Measurements from ENCODE around the gene DDX10.

The DDX10 gene

DNA sequence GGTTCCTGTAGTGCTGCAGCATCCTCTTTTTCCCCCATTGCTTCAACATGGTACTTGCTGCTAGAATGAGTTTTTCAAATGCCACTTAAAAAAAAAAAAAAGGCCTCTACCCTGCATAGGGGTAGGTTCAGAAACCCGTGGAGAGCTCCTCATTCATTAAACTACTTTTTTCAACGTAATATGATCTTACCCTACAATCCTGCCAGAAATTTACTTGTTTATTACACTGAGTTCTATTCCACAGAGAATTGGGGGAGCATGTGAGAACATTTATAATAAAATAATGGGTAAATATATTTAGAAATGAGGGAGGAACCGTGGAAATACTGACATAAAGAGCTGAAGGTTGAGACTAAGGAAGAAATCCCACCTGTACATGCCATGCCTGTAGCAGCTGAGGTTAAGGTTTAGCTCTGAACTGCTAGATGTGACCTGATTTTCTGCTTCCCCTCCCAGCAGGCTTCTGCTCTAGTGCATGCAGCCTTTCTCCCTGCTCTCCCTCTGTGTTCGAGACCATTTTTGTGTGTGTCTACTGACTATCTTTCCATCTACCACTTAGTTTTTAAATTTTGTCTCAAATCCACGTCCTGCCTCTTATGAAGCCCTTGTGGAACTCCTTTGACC lies 225.7 kb downstream of the DDX10 start:
- Histone ChIP-seq H4K8ac (ENCODE audit: low read depth, low read length) (no peak overlapping the region), H4K12ac (ENCODE audit: low read depth, low read length) (no peak overlapping the region), H2AFZ (ENCODE audit: insufficient read depth, low read length, poor library complexity) (no peak overlapping the region), H3K36me3 (ENCODE audit: control insufficient read depth in 1 of 2, insufficient read depth in 2 of 2, low read length in 2 of 2) (peaks cover 0 to 2% of the 10 kb centered on the region in 2 experiments), H3K4me2 (ENCODE audit: low read length) (no peak overlapping the region), H3K14ac (ENCODE audit: low read length) (no peak overlapping the region), H3K4me1 (ENCODE audit: control insufficient read depth in 1 of 2, insufficient read depth in 2 of 2, low read length in 2 of 2) (peaks cover 6% of the 10 kb centered on the region in 2 experiments), H2BK5ac (ENCODE audit: low read depth, low read length, poor library complexity) (no peak overlapping the region), H3K79me2 (ENCODE audit: control insufficient read depth, insufficient read depth, low read length, poor library complexity) (no peaks in the 10 kb centered on the region), H3K4me3 (ENCODE audit: low read depth, low read length) (no peak overlapping the region), H3K18ac (ENCODE audit: low read length) (no peak overlapping the region), H3K4ac (ENCODE audit: low read depth, low read length) (no peak overlapping the region), H4K91ac (ENCODE audit: low read depth, low read length) (no peak overlapping the region), H3K9me3 (ENCODE audit: insufficient read depth, low read depth, low read length) (no peaks in the 10 kb centered on the region), H2BK120ac (ENCODE audit: insufficient read depth, low read length, poor library complexity) (no peak overlapping the region), H3K23ac (ENCODE audit: low read length) (no peak overlapping the region), H3K27ac (ENCODE audit: low read depth, low read length) (no peak overlapping the region), H2AK5ac (ENCODE audit: low read length) (no peak overlapping the region), H3K27me3 (ENCODE audit: insufficient read depth, low read length) (no peaks in the 10 kb centered on the region), H3K9ac (ENCODE audit: low read length) (no peak overlapping the region), H2BK12ac (ENCODE audit: low read length) (no peak overlapping the region), H3K79me1 (ENCODE audit: low read length) (peaks cover 2% of the 10 kb centered on the region)
- WGBS (ENCODE audit: extremely low coverage, insufficient coverage, insufficient read length), result 100% methylated on average over 1 of the region's 5 CpGs
- DNase-seq, result no peak

DNA sequence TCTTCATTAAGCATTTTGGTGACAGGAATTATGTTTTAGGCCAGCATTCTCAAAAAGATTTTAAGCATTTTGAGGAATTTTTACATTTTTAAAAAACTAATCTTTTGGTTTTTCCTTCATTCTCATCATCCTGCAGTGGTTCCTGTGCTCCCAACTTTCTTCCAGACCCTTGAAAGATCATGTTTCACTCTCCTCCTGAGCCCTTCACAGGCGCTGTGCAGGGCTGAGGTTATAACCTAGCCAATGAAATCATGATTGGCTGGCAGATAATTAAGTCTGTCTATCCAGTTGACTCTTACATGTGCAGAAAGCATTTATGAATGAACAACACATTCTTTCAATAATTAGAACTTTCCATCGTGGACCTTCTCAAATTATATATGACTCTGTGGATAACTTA lies 226.3 kb downstream of the DDX10 start:
- H2BK120ac ChIP-seq (ENCODE audit: insufficient read depth, low read length, poor library complexity), result no peak overlapping the region
- no peak overlapping the region for H3K18ac ChIP-seq (ENCODE audit: low read length)
- H2AFZ ChIP-seq (ENCODE audit: insufficient read depth, low read length, poor library complexity), result no peak overlapping the region
- H4K8ac ChIP-seq (ENCODE audit: low read depth, low read length), result no peak overlapping the region
- DNase-seq, result no peak
- no peaks in the 10 kb centered on the region for H3K79me2 ChIP-seq (ENCODE audit: control insufficient read depth, insufficient read depth, low read length, poor library complexity)
- no peak overlapping the region for H2BK12ac ChIP-seq (ENCODE audit: low read length)
- H3K4me1 ChIP-seq (ENCODE audit: control insufficient read depth in 1 of 2, insufficient read depth in 2 of 2, low read length in 2 of 2), result peaks cover 6% of the 10 kb centered on the region in 2 experiments
- no peak overlapping the region for H3K14ac ChIP-seq (ENCODE audit: low read length)
- H4K91ac ChIP-seq (ENCODE audit: low read depth, low read length), result no peak overlapping the region
- peaks cover 2% of the 10 kb centered on the region for H3K79me1 ChIP-seq (ENCODE audit: low read length)
- H4K12ac ChIP-seq (ENCODE audit: low read depth, low read length), result no peak overlapping the region
- H2BK5ac ChIP-seq (ENCODE audit: low read depth, low read length, poor library complexity), result no peak overlapping the region
- no peaks in the 10 kb centered on the region for H3K9me3 ChIP-seq (ENCODE audit: insufficient read depth, low read depth, low read length)
- no peaks in the 10 kb centered on the region for H3K27me3 ChIP-seq (ENCODE audit: insufficient read depth, low read length)
- H2AK5ac ChIP-seq (ENCODE audit: low read length), result no peak overlapping the region
- H3K4me3 ChIP-seq (ENCODE audit: low read depth, low read length), result no peak overlapping the region
- H3K36me3 ChIP-seq (ENCODE audit: control insufficient read depth in 1 of 2, insufficient read depth in 2 of 2, low read length in 2 of 2), result peaks cover 0 to 2% of the 10 kb centered on the region in 2 experiments
- no peak overlapping the region for H3K4me2 ChIP-seq (ENCODE audit: low read length)
- no peak overlapping the region for H3K9ac ChIP-seq (ENCODE audit: low read length)
- WGBS (ENCODE audit: extremely low coverage, insufficient coverage, insufficient read length), result no CpG with 5 or more reads among the region's 2 CpGs
- no peak overlapping the region for H3K27ac ChIP-seq (ENCODE audit: low read depth, low read length)
- H3K23ac ChIP-seq (ENCODE audit: low read length), result no peak overlapping the region
- H3K4ac ChIP-seq (ENCODE audit: low read depth, low read length), result no peak overlapping the region

DNA sequence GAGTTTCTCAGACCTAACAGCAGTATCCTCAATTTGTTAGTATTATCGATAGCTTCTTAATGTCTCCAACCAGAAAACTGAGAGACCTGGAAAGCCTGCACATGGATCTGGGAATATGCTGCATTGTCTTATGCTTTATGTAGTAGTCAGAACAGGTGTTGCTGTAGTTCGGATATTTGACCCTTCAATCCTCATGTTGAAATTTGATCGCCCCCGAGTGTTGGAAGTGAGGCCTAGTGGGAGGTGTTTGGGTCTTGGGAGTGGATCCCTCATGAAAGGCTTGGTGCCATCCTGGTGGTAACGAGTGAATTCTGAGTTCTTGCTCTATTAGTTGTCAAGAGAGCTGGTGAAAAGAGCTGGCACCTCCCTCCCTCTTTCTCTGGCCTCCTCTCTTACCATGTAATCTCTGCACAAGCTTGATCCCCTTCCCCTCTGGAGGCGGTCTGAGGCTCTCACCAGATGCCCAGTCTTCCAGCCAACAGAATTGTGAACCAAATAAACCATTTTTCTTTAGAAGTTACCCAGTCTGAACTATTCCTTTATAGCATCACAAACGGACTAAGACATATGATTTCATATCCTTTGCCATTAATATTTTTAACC lies 227.1 kb downstream of the DDX10 start:
- DNase-seq, result no peak
- Histone ChIP-seq H4K12ac (ENCODE audit: low read depth, low read length) (no peak overlapping the region), H4K8ac (ENCODE audit: low read depth, low read length) (no peak overlapping the region), H3K4me1 (ENCODE audit: control insufficient read depth in 1 of 2, insufficient read depth in 2 of 2, low read length in 2 of 2) (peaks cover 6% of the 10 kb centered on the region in 2 experiments), H2AK5ac (ENCODE audit: low read length) (peak overlapping the region; percentile 54), H3K18ac (ENCODE audit: low read length) (peak overlapping the region; percentile 53), H3K79me1 (ENCODE audit: low read length) (peaks cover 2% of the 10 kb centered on the region), H3K27ac (ENCODE audit: low read depth, low read length) (no peak overlapping the region), H3K4ac (ENCODE audit: low read depth, low read length) (no peak overlapping the region), H2BK5ac (ENCODE audit: low read depth, low read length, poor library complexity) (no peak overlapping the region), H3K36me3 (ENCODE audit: control insufficient read depth in 1 of 2, insufficient read depth in 2 of 2, low read length in 2 of 2) (peaks cover 0 to 2% of the 10 kb centered on the region in 2 experiments), H2AFZ (ENCODE audit: insufficient read depth, low read length, poor library complexity) (no peak overlapping the region), H3K27me3 (ENCODE audit: insufficient read depth, low read length) (no peaks in the 10 kb centered on the region), H2BK120ac (ENCODE audit: insufficient read depth, low read length, poor library complexity) (no peak overlapping the region), H4K91ac (ENCODE audit: low read depth, low read length) (no peak overlapping the region), H3K79me2 (ENCODE audit: control insufficient read depth, insufficient read depth, low read length, poor library complexity) (no peaks in the 10 kb centered on the region), H2BK12ac (ENCODE audit: low read length) (no peak overlapping the region), H3K23ac (ENCODE audit: low read length) (no peak overlapping the region), H3K9me3 (ENCODE audit: insufficient read depth, low read depth, low read length) (no peaks in the 10 kb centered on the region), H3K14ac (ENCODE audit: low read length) (no peak overlapping the region), H3K9ac (ENCODE audit: low read length) (no peak overlapping the region), H3K4me3 (ENCODE audit: low read depth, low read length) (no peak overlapping the region), H3K4me2 (ENCODE audit: low read length) (no peak overlapping the region)
- no CpG with 5 or more reads among the region's 7 CpGs for WGBS (ENCODE audit: extremely low coverage, insufficient coverage, insufficient read length)

DNA sequence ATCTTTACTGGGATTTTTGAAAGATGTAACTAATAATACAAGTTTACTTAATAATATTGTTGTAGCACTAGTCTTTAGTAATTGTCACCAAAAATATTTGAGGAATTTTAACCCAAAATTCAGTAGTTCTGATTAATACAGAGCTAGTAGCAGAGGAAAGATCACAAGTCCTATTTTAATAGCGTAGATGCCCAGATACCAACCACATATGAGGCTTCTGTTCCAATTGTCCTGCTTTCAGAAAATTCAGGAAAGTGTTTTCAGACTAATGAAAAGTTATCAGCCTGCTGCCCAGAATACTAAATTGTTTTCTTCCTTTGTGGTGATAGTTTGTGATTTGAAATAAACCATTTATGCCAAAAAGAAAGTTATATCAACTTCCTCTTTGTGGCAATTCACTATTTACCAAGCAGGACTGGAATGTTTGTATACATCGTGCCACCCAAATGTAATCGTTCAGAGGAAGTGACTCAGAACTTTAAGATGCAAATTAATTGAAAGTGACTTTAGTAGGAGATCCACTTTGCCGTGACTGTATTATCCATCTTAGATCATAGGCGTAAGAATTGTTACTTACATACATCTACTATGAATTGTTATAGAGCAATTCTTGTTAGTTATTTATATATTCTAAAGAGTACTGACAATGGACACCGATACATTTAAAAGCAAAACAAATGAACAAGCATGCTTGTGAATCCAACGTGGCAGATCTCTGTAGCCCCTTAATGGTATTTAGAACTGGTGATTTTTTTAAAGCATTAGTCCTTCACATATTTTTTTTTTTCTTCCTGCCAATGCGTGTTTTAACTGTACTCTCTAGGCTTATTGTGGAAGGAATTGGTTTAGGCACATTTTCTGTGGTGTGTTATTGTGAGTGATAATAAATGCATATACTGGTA lies 231.0 kb downstream of the DDX10 start:
- WGBS (ENCODE audit: extremely low coverage, insufficient coverage, insufficient read length), result no CpG with 5 or more reads among the region's 8 CpGs
- H4K8ac ChIP-seq (ENCODE audit: low read depth, low read length), result no peak overlapping the region

More for the DNA sequence above, 231.0 kb downstream of the DDX10 start:
- Histone ChIP-seq H3K9me3 (ENCODE audit: insufficient read depth, low read depth, low read length) (no peaks in the 10 kb centered on the region), H3K14ac (ENCODE audit: low read length) (no peak overlapping the region), H3K4me3 (ENCODE audit: low read depth, low read length) (no peak overlapping the region), H3K27ac (ENCODE audit: low read depth, low read length) (no peak overlapping the region), H3K79me2 (ENCODE audit: control insufficient read depth, insufficient read depth, low read length, poor library complexity) (no peaks in the 10 kb centered on the region), H2AK5ac (ENCODE audit: low read length) (no peak overlapping the region), H2AFZ (ENCODE audit: insufficient read depth, low read length, poor library complexity) (no peak overlapping the region), H3K23ac (ENCODE audit: low read length) (no peak overlapping the region), H2BK120ac (ENCODE audit: insufficient read depth, low read length, poor library complexity) (no peak overlapping the region), H3K36me3 (ENCODE audit: control insufficient read depth in 1 of 2, insufficient read depth in 2 of 2, low read length in 2 of 2) (peaks cover 0 to 2% of the 10 kb centered on the region in 2 experiments), H2BK12ac (ENCODE audit: low read length) (no peak overlapping the region), H3K27me3 (ENCODE audit: insufficient read depth, low read length) (no peaks in the 10 kb centered on the region), H3K79me1 (ENCODE audit: low read length) (no peaks in the 10 kb centered on the region), H3K4ac (ENCODE audit: low read depth, low read length) (no peak overlapping the region), H3K18ac (ENCODE audit: low read length) (no peak overlapping the region), H4K12ac (ENCODE audit: low read depth, low read length) (no peak overlapping the region), H4K91ac (ENCODE audit: low read depth, low read length) (no peak overlapping the region), H3K4me1 (ENCODE audit: control insufficient read depth in 1 of 2, insufficient read depth in 2 of 2, low read length in 2 of 2) (peaks cover under 1 to 1% of the 10 kb centered on the region in 2 experiments), H3K4me2 (ENCODE audit: low read length) (no peak overlapping the region), H3K9ac (ENCODE audit: low read length) (no peak overlapping the region), H2BK5ac (ENCODE audit: low read depth, low read length, poor library complexity) (no peak overlapping the region)
- no peak for DNase-seq

All from trophoblast cell (in vitro differentiated cells and primary cell).